WTC11 (cell line): ENCODE results near the gene SCIMP. TPM values are rescaled to one million over a fixed set of nuclear protein-coding genes. Genes with fewer than 3 reads are reported as not detected.

ENCODE experiments used
- ATAC-seq: fragments of 200-7000 bp; cut with Tn5 transposase; 2 replicates; pipeline ENCODE4 v1.10.0; 2021; ENCODE audit warnings: mild to moderate bottlenecking, moderate library complexity
- CTCF ChIA-PET: fragments of 300-600 bp; sonication (Branson Sonifier 250); formaldehyde crosslinking; loops from one replicate; lab custom pipeline; 2021; ENCODE audit warnings: antibody characterized with exemption; lab: Charles Lee
- POLR2A ChIA-PET: fragments of 350-600 bp; sonication (Branson Sonifier 250); formaldehyde crosslinking; loops from one replicate; lab custom pipeline; 2021; ENCODE audit warnings: antibody characterized with exemption; lab: Charles Lee
- DNase-seq: peaks from one replicate; pipeline ENCODE4 v3.0.0; 2021; ENCODE audit warnings: low spot score
- H3K27ac Mint-ChIP-seq: 2 replicates; pipeline ENCODE4 v1.8.0; 2021; ENCODE audit warnings: mixed read lengths
- H3K27me3 Mint-ChIP-seq: 2 replicates; pipeline ENCODE4 v1.8.0; 2021; ENCODE audit warnings: low read depth, mild to moderate bottlenecking, moderate library complexity, mixed read lengths
- H3K36me3 Mint-ChIP-seq: 2 replicates; pipeline ENCODE4 v1.8.0; 2021; ENCODE audit warnings: mixed read lengths
- H3K4me1 Mint-ChIP-seq: 2 replicates; pipeline ENCODE4 v1.8.0; 2022; ENCODE audit warnings: mixed read lengths
- H3K4me3 Mint-ChIP-seq: 2 replicates; pipeline ENCODE4 v1.8.0; 2021; ENCODE audit warnings: mild to moderate bottlenecking, moderate library complexity, mixed read lengths
- H3K9me3 Mint-ChIP-seq: 2 replicates; pipeline ENCODE4 v1.8.0; 2021; ENCODE audit warnings: mixed read lengths
- ESRRA ChIP-seq: sonication (generic); formaldehyde crosslinking; IDR thresholded peaks from 2 replicates; pipeline ENCODE4 v1.8.1; 2022; ENCODE audit warnings: mild to moderate bottlenecking, missing genetic modification reagents, borderline replicate concordance
- GTF2I ChIP-seq: fragments of 250-450 bp; sonication (Bioruptor Pico); conservative IDR thresholded peaks from 2 replicates; pipeline ENCODE4 v1.4.0; 2021; ENCODE audit warnings: mild to moderate bottlenecking
- IRF2 ChIP-seq: sonication (generic); formaldehyde crosslinking; IDR thresholded peaks from 2 replicates; pipeline ENCODE4 v1.8.0; 2022; ENCODE audit warnings: low read depth, missing genetic modification reagents, borderline replicate concordance
- NR2C2 ChIP-seq: sonication (generic); formaldehyde crosslinking; IDR thresholded peaks from 2 replicates; pipeline ENCODE4 v1.8.0; 2022; ENCODE audit warnings: mild to moderate bottlenecking, missing genetic modification reagents
- PRRX2 ChIP-seq: fragments of 250-450 bp; sonication (Bioruptor Pico); IDR thresholded peaks from 2 replicates; pipeline ENCODE4 v1.8.0; 2021; ENCODE audit warnings: mild to moderate bottlenecking
- RELA ChIP-seq: sonication (generic); formaldehyde crosslinking; IDR thresholded peaks from 2 replicates; pipeline ENCODE4 v1.8.1; 2022; ENCODE audit warnings: missing genetic modification reagents, mild to moderate bottlenecking, borderline replicate concordance
- SMAD4 ChIP-seq: sonication (generic); formaldehyde crosslinking; IDR thresholded peaks from 2 replicates; pipeline ENCODE4 v1.8.0; 2022; ENCODE audit warnings: mild to moderate bottlenecking, missing genetic modification reagents
- ZMAT4 ChIP-seq: fragments of 250-450 bp; sonication (Bioruptor Pico); IDR thresholded peaks from 2 replicates; pipeline ENCODE4 v1.9.0; 2021; ENCODE audit warnings: mild to moderate bottlenecking
- ZNF232 ChIP-seq: sonication (generic); formaldehyde crosslinking; IDR thresholded peaks from 2 replicates; pipeline ENCODE4 v1.8.0; 2022; ENCODE audit warnings: mild to moderate bottlenecking, missing genetic modification reagents
- ZNF281 ChIP-seq: sonication (generic); formaldehyde crosslinking; IDR thresholded peaks from 2 replicates; pipeline ENCODE4 v1.8.0; 2023; ENCODE audit warnings: mild to moderate bottlenecking, missing genetic modification reagents
- total RNA-seq: library from RNA; stranded (reverse); gene quantifications from 3 replicates; pipeline ENCODE4 v1.2.3, GENCODE V29; 2021
- TF ChIP-seq, protein P1 (sequence below): fragments of 200-600 bp; IDR thresholded peaks from 2 replicates; pipeline ENCODE4 v1.8.0; 2022; ENCODE audit warnings: antibody characterized with exemption
- TF ChIP-seq, protein P2 (sequence below): sonication (generic); formaldehyde crosslinking; IDR thresholded peaks from 2 replicates; pipeline ENCODE4 v1.8.0; 2022; ENCODE audit warnings: missing genetic modification reagents
- TF ChIP-seq, protein P3 (sequence below): sonication (generic); formaldehyde crosslinking; conservative IDR thresholded peaks from 2 replicates; pipeline ENCODE4 v1.8.1; 2022; ENCODE audit warnings: mild to moderate bottlenecking, missing genetic modification reagents
- TF ChIP-seq, protein P4 (sequence below): sonication (generic); formaldehyde crosslinking; IDR thresholded peaks from 2 replicates; pipeline ENCODE4 v1.8.1; 2022; ENCODE audit warnings: mild to moderate bottlenecking, missing genetic modification reagents, moderate library complexity, borderline replicate concordance

SCIMP gene
- total RNA-seq, 1 experiment from 2014 or later = not detected

DNA sequence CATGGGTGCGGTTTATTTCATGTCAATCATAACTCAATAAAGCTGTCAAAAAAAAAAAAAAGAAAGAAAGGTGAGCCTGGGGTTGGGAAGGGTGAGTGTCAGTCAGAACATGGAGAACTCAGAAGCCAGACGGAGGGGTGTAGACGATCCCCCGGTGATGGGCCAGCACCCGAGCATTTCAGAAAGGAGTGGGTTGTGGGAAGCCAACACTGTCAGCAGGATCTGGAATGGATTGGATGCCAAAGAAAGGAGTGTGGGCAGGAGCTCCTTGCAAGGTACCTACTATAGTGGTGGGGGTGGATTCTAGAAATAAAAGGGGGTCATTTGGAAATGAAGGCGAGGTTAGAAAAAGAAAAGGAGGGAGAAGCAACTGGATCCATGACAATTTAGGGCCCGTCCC, 19.8 kb upstream of the SCIMP start (continued):
- TF ChIP-seq ZNF281 (no peak), ESRRA (CRISPR knock-in tag) (no peak), NR2C2 (CRISPR knock-in tag) (no peak), GTF2I (CRISPR knock-in tag) (no peak), PRRX2 (no peak), RELA (CRISPR knock-in tag) (no peak), ZNF232 (CRISPR knock-in tag) (no peak), IRF2 (CRISPR knock-in tag) (no peak)
- TF ChIP-seq, protein P1, sequence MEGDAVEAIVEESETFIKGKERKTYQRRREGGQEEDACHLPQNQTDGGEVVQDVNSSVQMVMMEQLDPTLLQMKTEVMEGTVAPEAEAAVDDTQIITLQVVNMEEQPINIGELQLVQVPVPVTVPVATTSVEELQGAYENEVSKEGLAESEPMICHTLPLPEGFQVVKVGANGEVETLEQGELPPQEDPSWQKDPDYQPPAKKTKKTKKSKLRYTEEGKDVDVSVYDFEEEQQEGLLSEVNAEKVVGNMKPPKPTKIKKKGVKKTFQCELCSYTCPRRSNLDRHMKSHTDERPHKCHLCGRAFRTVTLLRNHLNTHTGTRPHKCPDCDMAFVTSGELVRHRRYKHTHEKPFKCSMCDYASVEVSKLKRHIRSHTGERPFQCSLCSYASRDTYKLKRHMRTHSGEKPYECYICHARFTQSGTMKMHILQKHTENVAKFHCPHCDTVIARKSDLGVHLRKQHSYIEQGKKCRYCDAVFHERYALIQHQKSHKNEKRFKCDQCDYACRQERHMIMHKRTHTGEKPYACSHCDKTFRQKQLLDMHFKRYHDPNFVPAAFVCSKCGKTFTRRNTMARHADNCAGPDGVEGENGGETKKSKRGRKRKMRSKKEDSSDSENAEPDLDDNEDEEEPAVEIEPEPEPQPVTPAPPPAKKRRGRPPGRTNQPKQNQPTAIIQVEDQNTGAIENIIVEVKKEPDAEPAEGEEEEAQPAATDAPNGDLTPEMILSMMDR = no peak
- TF ChIP-seq, protein P2, sequence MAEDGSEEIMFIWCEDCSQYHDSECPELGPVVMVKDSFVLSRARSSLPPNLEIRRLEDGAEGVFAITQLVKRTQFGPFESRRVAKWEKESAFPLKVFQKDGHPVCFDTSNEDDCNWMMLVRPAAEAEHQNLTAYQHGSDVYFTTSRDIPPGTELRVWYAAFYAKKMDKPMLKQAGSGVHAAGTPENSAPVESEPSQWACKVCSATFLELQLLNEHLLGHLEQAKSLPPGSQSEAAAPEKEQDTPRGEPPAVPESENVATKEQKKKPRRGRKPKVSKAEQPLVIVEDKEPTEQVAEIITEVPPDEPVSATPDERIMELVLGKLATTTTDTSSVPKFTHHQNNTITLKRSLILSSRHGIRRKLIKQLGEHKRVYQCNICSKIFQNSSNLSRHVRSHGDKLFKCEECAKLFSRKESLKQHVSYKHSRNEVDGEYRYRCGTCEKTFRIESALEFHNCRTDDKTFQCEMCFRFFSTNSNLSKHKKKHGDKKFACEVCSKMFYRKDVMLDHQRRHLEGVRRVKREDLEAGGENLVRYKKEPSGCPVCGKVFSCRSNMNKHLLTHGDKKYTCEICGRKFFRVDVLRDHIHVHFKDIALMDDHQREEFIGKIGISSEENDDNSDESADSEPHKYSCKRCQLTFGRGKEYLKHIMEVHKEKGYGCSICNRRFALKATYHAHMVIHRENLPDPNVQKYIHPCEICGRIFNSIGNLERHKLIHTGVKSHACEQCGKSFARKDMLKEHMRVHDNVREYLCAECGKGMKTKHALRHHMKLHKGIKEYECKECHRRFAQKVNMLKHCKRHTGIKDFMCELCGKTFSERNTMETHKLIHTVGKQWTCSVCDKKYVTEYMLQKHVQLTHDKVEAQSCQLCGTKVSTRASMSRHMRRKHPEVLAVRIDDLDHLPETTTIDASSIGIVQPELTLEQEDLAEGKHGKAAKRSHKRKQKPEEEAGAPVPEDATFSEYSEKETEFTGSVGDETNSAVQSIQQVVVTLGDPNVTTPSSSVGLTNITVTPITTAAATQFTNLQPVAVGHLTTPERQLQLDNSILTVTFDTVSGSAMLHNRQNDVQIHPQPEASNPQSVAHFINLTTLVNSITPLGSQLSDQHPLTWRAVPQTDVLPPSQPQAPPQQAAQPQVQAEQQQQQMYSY = no peak

- peak; percentile 61 for DNase-seq
- Mint-ChIP-seq H3K4me1 (peaks cover 5% of the 10 kb centered on the region; the same call in 1 of the 2 replicates), H3K36me3 (no peaks in the 10 kb centered on the region), H3K27me3 (no peaks in the 10 kb centered on the region), H3K9me3 (no peaks in the 10 kb centered on the region), H3K27ac (no peak overlapping the region), H3K4me3 (no peak overlapping the region)
- no peak for TF ChIP-seq ZMAT4 (CRISPR knock-in tag)
- TF ChIP-seq SMAD4 (CRISPR knock-in tag) = no peak
- TF ChIP-seq, protein P1 = peak; percentile 37; the same call in 1 of the 2 replicates
- TF ChIP-seq, protein P3, sequence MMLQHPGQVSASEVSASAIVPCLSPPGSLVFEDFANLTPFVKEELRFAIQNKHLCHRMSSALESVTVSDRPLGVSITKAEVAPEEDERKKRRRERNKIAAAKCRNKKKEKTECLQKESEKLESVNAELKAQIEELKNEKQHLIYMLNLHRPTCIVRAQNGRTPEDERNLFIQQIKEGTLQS = no peak
- TF ChIP-seq, protein P4, sequence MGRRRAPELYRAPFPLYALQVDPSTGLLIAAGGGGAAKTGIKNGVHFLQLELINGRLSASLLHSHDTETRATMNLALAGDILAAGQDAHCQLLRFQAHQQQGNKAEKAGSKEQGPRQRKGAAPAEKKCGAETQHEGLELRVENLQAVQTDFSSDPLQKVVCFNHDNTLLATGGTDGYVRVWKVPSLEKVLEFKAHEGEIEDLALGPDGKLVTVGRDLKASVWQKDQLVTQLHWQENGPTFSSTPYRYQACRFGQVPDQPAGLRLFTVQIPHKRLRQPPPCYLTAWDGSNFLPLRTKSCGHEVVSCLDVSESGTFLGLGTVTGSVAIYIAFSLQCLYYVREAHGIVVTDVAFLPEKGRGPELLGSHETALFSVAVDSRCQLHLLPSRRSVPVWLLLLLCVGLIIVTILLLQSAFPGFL (CRISPR knock-in tag) = no peak
- CTCF ChIA-PET = interaction anchor here (0.7 to 0.9 kb wide), 2 partner anchors 88 to 123 kb away, joined by 3 read pairs; no protein-coding TSS in a partner anchor
- POLR2A ChIA-PET = no interaction called here
- ATAC-seq = peak; percentile 83
These were observed 15.0 kb upstream of the SCIMP start for GRCh38 chr17:5249615-5250014.
